Stimulated activated CD8-positive, alpha-beta memory T cell treated with anti-CD3 and anti-CD28 coated beads, Interleukin-15, amount 100 ng/mL, for 1 hour (primary cell): ENCODE data around the gene PRKAR1B.

Source experiments
- DNase-seq: peaks from one replicate; pipeline ENCODE4 v3.0.0-alpha.2; 2020; ENCODE audit warnings: low read depth

The PRKAR1B gene

GRCh38 chr7:589781-590575, 137.1 kb downstream of the PRKAR1B start:
- DNase-seq = no peak

- no peak for DNase-seq
Observed at GRCh38 chr7:587767-588166, 139.3 kb downstream of the PRKAR1B start.

- DNase-seq = no peak
Observed at GRCh38 chr7:586494-586893, 140.6 kb downstream of the PRKAR1B start.

- no peak for DNase-seq
Observed at GRCh38 chr7:585873-586272, 141.2 kb downstream of the PRKAR1B start.

- DNase-seq = no peak
Observed at GRCh38 chr7:585229-585711, 141.8 kb downstream of the PRKAR1B start.

GRCh38 chr7:584820-585219, 142.3 kb downstream of the PRKAR1B start:
- DNase-seq = no peak

GRCh38 chr7:584122-584465, 143.0 kb downstream of the PRKAR1B start:
- peak; percentile 74 for DNase-seq

- no peak for DNase-seq
Observed at GRCh38 chr7:583410-584121, 143.5 kb downstream of the PRKAR1B start.

- no peak for DNase-seq
Observed at GRCh38 chr7:582931-583330, 144.2 kb downstream of the PRKAR1B start.

GRCh38 chr7:582081-582835, 144.8 kb downstream of the PRKAR1B start:
- no peak for DNase-seq

- DNase-seq = no peak
Observed at GRCh38 chr7:578386-578785, 148.7 kb downstream of the PRKAR1B start.

- no peak for DNase-seq
Observed at GRCh38 chr7:577741-578370, 149.2 kb downstream of the PRKAR1B start.

GRCh38 chr7:577278-577665, 149.8 kb downstream of the PRKAR1B start:
- DNase-seq = no peak

- no peak for DNase-seq
Observed at GRCh38 chr7:576524-577277, 150.4 kb downstream of the PRKAR1B start.

GRCh38 chr7:575425-576366, 151.4 kb downstream of the PRKAR1B start:
- no peak for DNase-seq

GRCh38 chr7:574661-575395, 152.3 kb downstream of the PRKAR1B start:
- no peak for DNase-seq

GRCh38 chr7:573933-574381, 153.1 kb downstream of the PRKAR1B start:
- DNase-seq = no peak

GRCh38 chr7:573269-573932, 153.7 kb downstream of the PRKAR1B start:
- DNase-seq = no peak
